Measurements from ENCODE around the gene SULT1C2. TPM values are rescaled to one million over a fixed set of nuclear protein-coding genes. Genes with fewer than 3 reads are reported as not detected.

SULT1C2 gene
- not detected in 2 replicates for total RNA-seq (2012; rRNA removed)
- 0.09 TPM in 1 of 2 replicates, not detected in the other for polyA plus RNA-seq (2012; rRNA removed)
- 0.02 TPM in 1 of 2 replicates, not detected in the other for polyA plus RNA-seq (2012; cell fraction: cytosol; rRNA removed)
- polyA plus RNA-seq (2012; cell fraction: nucleus; rRNA removed; ENCODE audit: low replicate concordance): 0.01 and 0.09 TPM in 2 replicates
- percentile 5 among the genes with signal in this experiment for Bru-seq, nascent RNA
- BruChase-seq, experiment 1, labeled RNA remaining after a 6-hour chase: percentile 7 among the genes with signal in this experiment
- percentile 10 among the genes with signal in this experiment for BruChase-seq, experiment 2, labeled RNA remaining after a 2-hour chase
- long read RNA-seq: 0 reads

DNA sequence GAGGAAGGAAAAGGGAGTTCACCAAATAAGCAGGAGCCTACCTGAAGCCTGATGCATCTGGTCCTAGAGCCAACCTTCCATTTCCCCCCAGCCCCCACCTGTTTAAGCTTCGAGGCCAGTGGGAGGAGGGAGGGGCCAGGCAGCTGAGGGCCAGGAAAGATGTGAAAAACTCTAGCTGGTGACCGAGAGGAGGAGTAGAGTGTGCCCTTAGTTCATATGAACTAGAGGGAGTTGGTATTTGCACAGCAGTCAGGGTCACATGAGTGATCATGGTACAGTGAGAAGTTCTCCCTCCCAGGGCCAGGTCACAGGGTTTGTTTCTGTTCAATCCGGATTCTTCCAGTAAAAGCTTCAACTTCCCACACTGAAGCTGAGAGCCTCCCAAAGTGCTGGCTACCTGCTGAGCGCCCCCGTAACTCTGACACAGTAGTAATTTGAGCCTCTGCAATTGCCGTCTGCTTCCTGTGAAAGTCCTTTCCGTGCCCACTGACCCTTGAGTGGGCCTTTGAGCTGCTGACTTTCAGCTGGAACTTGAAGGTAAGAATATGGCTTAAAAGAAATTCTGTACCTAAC lies at the start of gene SULT1C2:
Gene SULT1C2 (plus strand): TSS at position 362 of the 573 bp plus-strand sequence. CDS start 4,773 bp downstream, outside the sequence.
- no peak within 1 kb of the TSS for H3K23ac ChIP-seq (ENCODE audit: low read depth, low read length)
- BruUV-seq (replicated peaks): no TSS peak
- WGBS, 2 experiments (ENCODE audit: extremely low coverage in 2 of 2, insufficient read length in 1 of 2): 0% methylated on average over 1 of the region's 7 CpGs; no CpG with 5 or more reads in 1 of the 2 experiments
- H3K4me3 ChIP-seq (ENCODE audit: insufficient read depth, low read depth, low read length): no peak within 1 kb of the TSS
- no peak within 1 kb of the TSS for H2BK120ac ChIP-seq (ENCODE audit: low read depth, low read length)
- H2AFZ ChIP-seq (replicated peaks; ENCODE audit: low read length, poor library complexity): peak within 1 kb of the TSS; percentile 14
- dilution Hi-C loops (cut with HindIII; ENCODE audit: low sequenced_read_pairs, unreplicated experiment) (no loop called here), in situ Hi-C loops (cut with MboI; ENCODE audit: low sequenced_read_pairs) (no loop called here), intact Hi-C loops (cut with micrococcal nuclease) (no loop called here)
- H2BK5ac ChIP-seq (ENCODE audit: low read depth, low read length, poor library complexity, severe bottlenecking): no peak within 1 kb of the TSS
- H3K27me3 ChIP-seq (ENCODE audit: control insufficient read depth, insufficient read depth, low read length): peaks cover 22% of the 10 kb centered on the region
- H3K4me2 ChIP-seq (ENCODE audit: low read depth, low read length): no peak within 1 kb of the TSS
- no peak within 1 kb of the TSS for H3K4ac ChIP-seq (ENCODE audit: low read depth, low read length)
- H3K14ac ChIP-seq (replicated peaks; ENCODE audit: low read depth, low read length): no peak within 1 kb of the TSS
- no peak within 1 kb of the TSS for H3K18ac ChIP-seq (ENCODE audit: low read depth, low read length)
- H4K5ac ChIP-seq (ENCODE audit: low read depth, low read length): no peak within 1 kb of the TSS
- H3K79me1 ChIP-seq (ENCODE audit: low read depth in 1 of 2, low read length in 2 of 2): no peaks in the 10 kb centered on the region
- H4K20me1 ChIP-seq (ENCODE audit: insufficient read depth, low read length): no peaks in the 10 kb centered on the region
- no peak within 1 kb of the TSS for H3K9ac ChIP-seq (ENCODE audit: low read depth, low read length)
- peak; percentile 12 for DNase-seq
- H3K27ac ChIP-seq (ENCODE audit: insufficient read depth, low read length): no peak within 1 kb of the TSS
- H3K36me3 ChIP-seq (ENCODE audit: control insufficient read depth, insufficient read depth, low read length): no peaks in the 10 kb centered on the region
- H2BK15ac ChIP-seq (ENCODE audit: low read depth, low read length): no peak within 1 kb of the TSS
- no peak for ATAC-seq (ENCODE audit: low read depth)
- TF ChIP-seq NFE2L2 (IDR thresholded peaks at IDR 0.05; ENCODE audit: low read depth, low read length) (no peak), MAFK (IDR thresholded peaks at IDR 0.05; ENCODE audit: low read depth, low read length) (no peak), MAZ (IDR thresholded peaks at IDR 0.05; ENCODE audit: borderline replicate concordance, low read depth, low read length) (no peak), RFX5 (IDR thresholded peaks at IDR 0.05; ENCODE audit: low read depth, low read length) (no peak), FOS (IDR thresholded peaks at IDR 0.05; ENCODE audit: low read depth, low read length) (no peak), POLR2A (IDR thresholded peaks at IDR 0.05; ENCODE audit: low read depth, low read length) (no peak), RCOR1 (IDR thresholded peaks at IDR 0.05; ENCODE audit: insufficient replicate concordance, low read length) (no peak), CEBPB (IDR thresholded peaks at IDR 0.05; ENCODE audit: low read depth, low read length) (no peak)
- TF ChIP-seq, protein P1, sequence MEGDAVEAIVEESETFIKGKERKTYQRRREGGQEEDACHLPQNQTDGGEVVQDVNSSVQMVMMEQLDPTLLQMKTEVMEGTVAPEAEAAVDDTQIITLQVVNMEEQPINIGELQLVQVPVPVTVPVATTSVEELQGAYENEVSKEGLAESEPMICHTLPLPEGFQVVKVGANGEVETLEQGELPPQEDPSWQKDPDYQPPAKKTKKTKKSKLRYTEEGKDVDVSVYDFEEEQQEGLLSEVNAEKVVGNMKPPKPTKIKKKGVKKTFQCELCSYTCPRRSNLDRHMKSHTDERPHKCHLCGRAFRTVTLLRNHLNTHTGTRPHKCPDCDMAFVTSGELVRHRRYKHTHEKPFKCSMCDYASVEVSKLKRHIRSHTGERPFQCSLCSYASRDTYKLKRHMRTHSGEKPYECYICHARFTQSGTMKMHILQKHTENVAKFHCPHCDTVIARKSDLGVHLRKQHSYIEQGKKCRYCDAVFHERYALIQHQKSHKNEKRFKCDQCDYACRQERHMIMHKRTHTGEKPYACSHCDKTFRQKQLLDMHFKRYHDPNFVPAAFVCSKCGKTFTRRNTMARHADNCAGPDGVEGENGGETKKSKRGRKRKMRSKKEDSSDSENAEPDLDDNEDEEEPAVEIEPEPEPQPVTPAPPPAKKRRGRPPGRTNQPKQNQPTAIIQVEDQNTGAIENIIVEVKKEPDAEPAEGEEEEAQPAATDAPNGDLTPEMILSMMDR (conservative IDR thresholded peaks at IDR 0.05; ENCODE audit: low read depth, low read length): no peak
- no peaks in the 10 kb centered on the region for H3K4me1 ChIP-seq (ENCODE audit: control insufficient read depth, insufficient read depth, low read length)
- no peak within 1 kb of the TSS for H4K91ac ChIP-seq (ENCODE audit: insufficient read depth, low read depth, low read length)
- H2AK9ac ChIP-seq (replicated peaks; ENCODE audit: low read depth, low read length, poor library complexity): no peak within 1 kb of the TSS
- no peak within 1 kb of the TSS for H2AK5ac ChIP-seq (ENCODE audit: low read depth, low read length)
- H4K8ac ChIP-seq (ENCODE audit: low read depth in 2 of 2, low read length in 2 of 2): no peak within 1 kb of the TSS
- H3K9me1 ChIP-seq (ENCODE audit: insufficient read depth, low read length): no peaks in the 10 kb centered on the region
- H2BK20ac ChIP-seq (ENCODE audit: low read depth, low read length): no peak within 1 kb of the TSS
- no peak within 1 kb of the TSS for H3K56ac ChIP-seq (ENCODE audit: extremely low read depth, insufficient read depth, low read length)
- H3K9me3 ChIP-seq (ENCODE audit: control insufficient read depth, insufficient read depth, low read length): no peaks in the 10 kb centered on the region
- ChIA-PET CTCF (no interaction called here), POLR2A (ENCODE audit: unreplicated experiment) (no interaction called here)
